GM12891 (cell line): ENCODE results near the gene LY9.

Experiments
- PAX5 ChIP-seq: IDR thresholded peaks from 2 replicates; pipeline ENCODE4 v1.6.1; 2011; ENCODE audit warnings: low read length, moderate library complexity, mild to moderate bottlenecking; ENCODE audit not compliant: insufficient read depth, severe bottlenecking
- POLR2A ChIP-seq: IDR thresholded peaks from 2 replicates; pipeline ENCODE4 v1.6.1; 2011; ENCODE audit warnings: low read depth, low read length, control low read depth
- POLR2AphosphoS5 ChIP-seq: IDR thresholded peaks from 2 replicates; pipeline ENCODE4 v1.6.1; 2011; ENCODE audit warnings: low read depth, low read length, control low read depth
- POU2F2 ChIP-seq: IDR thresholded peaks from 2 replicates; pipeline ENCODE4 v1.6.1; 2011; ENCODE audit warnings: low read depth, mild to moderate bottlenecking, control low read depth, low read length, moderate library complexity
- TAF1 ChIP-seq: IDR thresholded peaks from 2 replicates; pipeline ENCODE4 v1.6.1; 2011; ENCODE audit warnings: low read depth, low read length, control low read depth

DNA sequence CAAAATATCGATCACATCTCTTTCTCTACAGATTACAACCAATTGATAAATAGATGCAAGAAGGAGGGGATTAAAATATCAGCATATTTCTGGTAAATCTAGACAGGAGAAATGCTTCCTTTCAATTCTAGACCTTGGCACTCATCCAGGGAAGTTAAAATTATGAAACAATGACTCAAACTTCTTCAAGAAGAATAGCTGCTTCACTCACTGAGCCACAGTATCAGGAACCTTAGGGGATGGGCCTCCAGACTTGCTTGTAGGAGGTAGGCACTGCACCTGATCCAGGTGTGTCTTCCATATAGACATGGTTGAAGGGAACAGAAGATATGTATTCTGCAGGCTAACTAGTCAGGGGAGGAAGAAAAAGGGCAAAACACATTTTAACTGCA, 47.1 kb upstream of the LY9 start:
- TF ChIP-seq TAF1 (no peak), POLR2A (no peak; the same call in 1 of the 2 replicates), POLR2AphosphoS5 (no peak), PAX5 (no peak), POU2F2 (no peak)
